HG02840 (cell line): ENCODE measurements around the gene SC5D.

ENCODE experiments used
- ATAC-seq: cut with Tn5 transposase; IDR thresholded peaks from one replicate; pipeline ENCODE4 v1.9.1; 2021; ENCODE audit warnings: mild to moderate bottlenecking, moderate library complexity, moderate number of reproducible peaks; ENCODE audit not compliant: unreplicated experiment, low FRiP score

Gene SC5D

DNA sequence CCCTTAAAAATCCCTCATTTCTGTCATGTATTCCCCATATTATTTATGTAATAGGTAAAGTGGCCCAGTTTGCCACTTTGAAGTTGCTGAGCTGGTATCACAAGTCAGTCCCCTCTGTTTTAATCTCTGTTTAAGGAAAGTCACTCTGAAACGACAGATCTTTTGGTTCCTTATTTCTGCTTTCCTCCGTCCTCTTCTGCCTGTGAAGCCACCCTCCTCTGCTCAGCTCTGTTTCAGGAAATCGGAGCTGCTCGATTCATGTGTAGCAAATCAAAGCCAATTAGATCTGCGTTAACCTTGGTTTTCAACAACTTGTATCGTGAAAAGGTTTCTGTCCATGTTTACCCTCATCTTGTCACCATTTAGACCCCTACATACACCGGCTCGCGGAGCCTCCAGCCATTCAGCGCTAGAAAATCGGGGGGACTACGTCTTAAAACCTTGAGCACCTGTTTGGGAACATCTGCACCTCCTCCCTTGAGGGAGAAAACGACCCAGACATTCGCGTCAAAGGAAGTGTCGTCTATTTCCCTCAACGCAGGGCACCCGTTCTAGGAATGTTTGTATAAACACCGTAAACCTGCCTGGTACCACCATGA is 576 bp upstream of the SC5D start:
- ATAC-seq, result peak; percentile 16

- ATAC-seq, result no peak
Measured at GRCh38 chr11:121293288-121293594, 670 bp downstream of the SC5D start.

- ATAC-seq, result no peak
Measured at GRCh38 chr11:121295246-121296029, 2.9 kb downstream of the SC5D start.

DNA sequence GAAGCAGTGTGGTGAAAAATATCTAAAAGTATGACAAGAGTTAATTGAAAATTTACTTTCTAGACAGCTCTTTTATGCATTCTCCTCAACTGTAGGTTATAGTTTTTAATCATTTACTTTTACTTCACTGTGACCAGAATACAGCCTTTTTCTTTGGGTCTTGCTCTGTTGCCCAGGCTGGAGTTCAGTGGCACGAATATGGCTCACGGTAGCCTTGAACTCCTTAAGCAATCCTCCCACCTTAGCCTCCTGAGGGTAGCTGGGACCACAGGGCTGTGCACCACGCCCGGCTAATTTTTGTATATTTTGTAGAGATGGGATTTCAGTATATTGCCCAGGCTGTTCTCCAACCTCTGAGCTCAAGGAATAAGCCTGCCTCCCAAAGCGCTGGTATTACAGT is 5.3 kb downstream of the SC5D start:
- ATAC-seq, result no peak

DNA sequence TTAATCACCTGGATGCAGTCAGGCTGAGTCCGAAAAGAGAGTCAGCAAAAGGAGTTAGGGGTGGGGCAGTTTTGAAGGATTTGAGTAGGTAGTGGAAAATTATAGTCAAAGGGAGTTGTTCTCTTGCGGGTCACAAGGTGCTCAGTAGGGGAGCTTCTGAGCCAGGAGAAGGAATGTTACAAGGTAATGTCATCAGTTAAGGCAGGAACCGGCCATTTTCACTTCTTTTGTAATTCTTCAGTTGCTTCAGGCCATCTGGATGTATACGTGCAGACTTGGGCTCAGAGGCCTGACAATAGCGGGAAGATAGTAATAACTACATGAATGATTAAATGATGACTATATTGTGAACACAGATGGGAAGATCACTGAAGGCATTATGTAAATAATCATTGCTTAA is 6.2 kb downstream of the SC5D start:
- ATAC-seq, result no peak

- no peak for ATAC-seq
Measured at GRCh38 chr11:121299417-121299816, 6.8 kb downstream of the SC5D start.

GRCh38 chr11:121300313-121300971 is 7.9 kb downstream of the SC5D start:
- ATAC-seq, result no peak

- no peak for ATAC-seq
Measured at GRCh38 chr11:121300972-121301699, 8.6 kb downstream of the SC5D start.

- ATAC-seq, result no peak
Measured at GRCh38 chr11:121304759-121305158, 12.2 kb downstream of the SC5D start.

GRCh38 chr11:121308816-121309215 is 16.2 kb downstream of the SC5D start:
- ATAC-seq, result no peak

GRCh38 chr11:121309688-121310087 is 17.1 kb downstream of the SC5D start:
- peak; percentile 73 for ATAC-seq

- ATAC-seq, result no peak
Measured at GRCh38 chr11:121310908-121311307, 18.3 kb downstream of the SC5D start.

DNA sequence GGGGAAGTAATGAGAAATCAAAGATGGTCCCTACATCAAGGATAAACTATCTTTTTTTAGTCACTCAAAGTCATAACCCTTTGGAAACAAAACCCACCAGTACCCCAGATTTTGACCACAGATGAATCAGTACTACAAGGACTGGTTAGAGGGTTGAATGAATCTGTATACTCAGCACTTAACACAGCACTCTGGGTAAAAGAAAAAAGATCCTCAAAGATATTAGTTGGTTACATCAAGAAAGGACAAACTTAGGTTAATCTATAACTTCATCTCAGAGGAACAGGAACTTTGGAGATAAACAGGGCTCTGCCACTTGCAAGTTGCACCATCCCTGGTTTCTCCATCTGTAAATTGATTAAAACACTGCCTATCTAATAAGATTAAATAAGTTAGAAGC is 18.8 kb downstream of the SC5D start:
- no peak for ATAC-seq

DNA sequence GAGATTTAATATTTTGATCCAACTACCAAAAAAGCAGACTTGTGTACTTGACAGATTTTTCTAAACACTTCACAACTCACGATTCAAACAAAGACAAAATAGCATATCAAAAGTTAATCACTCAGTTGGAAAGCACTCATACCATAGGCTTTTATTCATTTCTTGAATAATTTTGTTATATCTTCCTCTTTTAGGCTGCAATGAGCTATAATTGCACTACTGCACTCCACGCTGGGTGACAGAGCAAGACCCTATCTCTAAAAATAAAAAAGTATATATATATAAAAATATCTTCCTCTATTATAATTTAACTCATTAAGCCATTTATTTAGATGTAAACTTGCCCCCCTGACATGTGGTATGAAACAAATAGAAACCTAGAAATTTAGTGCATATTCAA is 19.9 kb downstream of the SC5D start:
- no peak for ATAC-seq

- no peak for ATAC-seq
Measured at GRCh38 chr11:121318848-121319834, 26.6 kb downstream of the SC5D start.

DNA sequence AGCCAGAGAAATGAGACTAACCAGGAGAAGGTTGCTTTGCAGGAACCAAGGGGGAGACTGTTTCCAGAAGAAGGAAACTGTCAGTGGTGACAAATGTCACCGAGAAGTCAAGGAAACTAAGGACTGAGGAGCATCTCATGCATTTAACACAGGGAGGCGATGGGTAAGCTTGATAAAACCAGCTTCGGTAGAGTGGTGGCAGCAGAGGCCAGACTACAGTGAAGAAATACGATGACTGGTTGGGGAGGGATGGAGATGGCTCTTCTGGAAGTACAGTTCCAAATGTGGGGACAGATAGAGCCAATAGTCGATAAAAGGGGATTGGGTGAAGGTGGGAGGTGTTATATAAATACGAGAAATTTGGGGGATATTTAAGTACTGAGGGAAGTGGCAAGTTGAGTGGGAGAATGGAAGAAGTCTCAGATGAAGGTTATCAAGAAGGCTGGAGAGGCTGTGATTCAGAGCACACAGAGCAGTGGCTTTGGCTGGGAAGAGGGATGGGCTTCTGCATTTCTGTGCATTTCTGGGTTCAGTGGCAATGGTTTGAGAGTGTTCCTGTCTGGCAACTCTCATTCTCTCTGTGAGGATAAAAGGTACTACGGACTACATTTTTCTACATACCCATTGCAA is 29.2 kb downstream of the SC5D start:
- ATAC-seq, result no peak

DNA sequence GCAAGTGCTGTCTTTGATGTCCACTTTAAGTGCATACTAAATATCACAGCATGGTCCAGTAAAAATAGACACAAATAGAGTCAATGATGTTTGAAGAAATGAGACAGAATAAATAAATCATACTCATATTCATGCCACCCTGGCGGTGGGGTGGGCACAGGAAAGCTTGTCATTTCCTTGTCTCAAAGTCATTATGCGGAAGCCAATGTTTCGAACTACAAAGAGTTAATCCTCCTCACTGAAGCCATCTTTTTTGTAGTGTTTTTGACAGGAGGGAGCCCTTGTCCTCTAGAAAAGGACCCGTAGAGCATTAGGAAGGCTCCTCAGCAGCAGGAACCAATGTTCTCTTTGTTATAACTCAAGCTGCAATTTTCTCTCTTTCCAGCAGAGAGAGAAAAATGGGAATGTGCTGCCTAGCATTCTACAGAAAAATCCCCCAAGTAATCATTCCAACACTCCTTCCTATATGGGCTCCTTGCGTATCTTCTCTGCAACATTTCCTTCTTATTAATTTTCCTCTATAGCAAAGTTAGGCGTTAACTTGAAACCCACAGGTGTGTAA is 30.6 kb downstream of the SC5D start:
- no peak for ATAC-seq

GRCh38 chr11:121326230-121326629 is 33.7 kb downstream of the SC5D start:
- no peak for ATAC-seq

DNA sequence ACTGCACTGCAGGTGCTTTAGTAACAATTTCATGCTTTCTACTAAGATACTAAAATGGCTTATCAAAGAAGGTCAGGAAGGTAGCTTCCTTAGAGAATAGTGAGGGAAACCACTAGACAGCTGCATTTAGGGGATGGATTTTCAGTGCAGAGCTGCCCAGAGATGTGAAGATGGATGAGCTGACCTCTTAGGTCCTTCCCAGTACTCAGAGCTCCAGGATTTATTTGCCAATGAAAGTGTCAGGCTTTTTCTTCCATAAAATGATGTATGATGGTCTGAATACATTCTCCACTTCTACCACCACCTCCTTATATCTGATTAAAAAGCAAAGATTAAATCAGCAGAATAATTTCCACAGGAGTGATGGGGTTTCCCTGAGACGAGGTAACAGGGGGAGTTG is 35.0 kb downstream of the SC5D start:
- ATAC-seq, result no peak
